Activated CD4-positive, alpha-beta T cell treated with anti-CD3 and anti-CD28 coated beads, Interleukin-2, amount 50 U/mL, for 24 hours (primary cell): Measurements from ENCODE around the gene PDE6A.
"Not testable (repeated sequence)": the region's sequence is repeated elsewhere in the genome, so short reads cannot be mapped to it uniquely, and the experiment has no call there.

Experiments
- DNase-seq, 2 donors: peaks; one replicate each; pipeline ENCODE4 v3.0.0-alpha.2; 2020; ENCODE audit warnings: low read depth in 1 of 2, low spot score in 1 of 2

Gene PDE6A

GRCh38 chr5:149953436-149954121 is 9.0 kb upstream of the PDE6A start:
- DNase-seq: no peak

- DNase-seq: no peak
These were observed 6.7 kb upstream of the PDE6A start for GRCh38 chr5:149951138-149951749.

GRCh38 chr5:149948993-149949392 is 4.4 kb upstream of the PDE6A start:
- DNase-seq: no peak

GRCh38 chr5:149946118-149946517 is 1.5 kb upstream of the PDE6A start:
- DNase-seq: no peak

GRCh38 chr5:149943177-149943949 is 1.2 kb downstream of the PDE6A start:
- not testable (repeated sequence) for DNase-seq

GRCh38 chr5:149942741-149943169 is 1.8 kb downstream of the PDE6A start:
- not testable (repeated sequence) for DNase-seq

- DNase-seq: no peak
These were observed 2.4 kb downstream of the PDE6A start for GRCh38 chr5:149942199-149942598.

GRCh38 chr5:149941795-149942194 is 2.8 kb downstream of the PDE6A start:
- no peak for DNase-seq

GRCh38 chr5:149940941-149941644 is 3.5 kb downstream of the PDE6A start:
- DNase-seq: no peak

- DNase-seq: no peak
These were observed 4.5 kb downstream of the PDE6A start for GRCh38 chr5:149940077-149940574.

GRCh38 chr5:149939546-149939945 is 5.0 kb downstream of the PDE6A start:
- no peak for DNase-seq

- no peak for DNase-seq
These were observed 5.7 kb downstream of the PDE6A start for GRCh38 chr5:149938791-149939358.

- DNase-seq: no peak
These were observed 6.3 kb downstream of the PDE6A start for GRCh38 chr5:149938279-149938678.

- DNase-seq: no peak
These were observed 7.0 kb downstream of the PDE6A start for GRCh38 chr5:149937610-149938009.

- DNase-seq: no peak
These were observed 7.9 kb downstream of the PDE6A start for GRCh38 chr5:149936700-149937091.

GRCh38 chr5:149936044-149936699 is 8.4 kb downstream of the PDE6A start:
- no peak for DNase-seq

GRCh38 chr5:149935431-149935901 is 9.1 kb downstream of the PDE6A start:
- no peak for DNase-seq

GRCh38 chr5:149932445-149933350 is 11.9 kb downstream of the PDE6A start:
- no peak for DNase-seq

- no peak for DNase-seq
These were observed 12.6 kb downstream of the PDE6A start for GRCh38 chr5:149931992-149932436.
